ENCODE results near the gene MTAP. TPM values are rescaled to one million over a fixed set of nuclear protein-coding genes. Genes with fewer than 3 reads are reported as not detected.

MTAP gene
- total and polyA plus RNA-seq, 2 donors (not counting 1 experiment from before 2014, with no cell fraction given), result 9.8 to 38.4 TPM

GRCh38 chr9:21800931-21801682 is 1.3 kb upstream of the MTAP start:
- Histone ChIP-seq H3K4me1 (ENCODE audit: control insufficient read depth in 2 of 2, insufficient read depth in 2 of 2, low read length in 2 of 2) (peaks cover 16 to 20% of the 10 kb centered on the region in 2 donors), H3K36me3 (replicated peaks in 1 of 2; ENCODE audit: control extremely low read depth in 1 of 2, control insufficient read depth in 1 of 2, extremely low read depth in 1 of 2, insufficient read depth in 2 of 2, low read length in 1 of 2) (no peaks in the 10 kb centered on the region), H3K9me3 (ENCODE audit: control extremely low read depth in 1 of 3, control insufficient read depth in 2 of 3, insufficient read depth in 1 of 3, low read length in 2 of 3) (no peaks in the 10 kb centered on the region), H3K27me3 (replicated peaks in 1 of 4; ENCODE audit: control extremely low read depth in 1 of 4, control insufficient read depth in 3 of 4, insufficient read depth in 4 of 4, low read length in 3 of 4) (peaks cover 0 to 17% (median 2%) of the 10 kb centered on the region in 4 experiments), H3K27ac (ENCODE audit: low read length in 2 of 2) (no peak overlapping the region), H3K4me2 (replicated peaks; ENCODE audit: low read depth, low read length, poor library complexity, severe bottlenecking) (peak overlapping the region; percentile 89), H3K79me2 (ENCODE audit: control insufficient read depth, insufficient read depth, low read length) (peaks cover 52% of the 10 kb centered on the region), H4K20me1 (ENCODE audit: control insufficient read depth, insufficient read depth, low read length, poor library complexity, severe bottlenecking) (no peaks in the 10 kb centered on the region), H3K4me3 (ENCODE audit: control extremely low read depth in 1 of 5, extremely low read depth in 1 of 5, insufficient read depth in 1 of 5, low read depth in 2 of 5, low read length in 4 of 5) (peak overlapping the region in 1 of 5 experiments; percentile 84), H2AFZ (ENCODE audit: insufficient read depth, low read depth, low read length, poor library complexity, severe bottlenecking) (peak overlapping the region; percentile 94), H3K9ac (ENCODE audit: low read length) (no peak overlapping the region)
- peak overlapping the region; percentile 99 for H3K4me3 Mint-ChIP-seq
- TF ChIP-seq EZH2 (IDR thresholded peaks at IDR 0.05; ENCODE audit: borderline replicate concordance, insufficient read depth, low read depth, low read length, poor library complexity, severe bottlenecking), result no peak
- TF ChIP-seq CTCF (IDR thresholded peaks at IDR 0.05), result no peak
- ATAC-seq (ENCODE audit: low read depth), result no peak
- H3K27ac Mint-ChIP-seq, result peak overlapping the region; percentile 83
- DNase-seq, result no peak
- H3K4me1 Mint-ChIP-seq, result peaks cover 36% of the 10 kb centered on the region
- POLR2A ChIA-PET, result interaction anchor here (1.0 kb wide), 1 partner anchor 239 kb away, joined by 3 read pairs; no protein-coding TSS in a partner anchor
- no peaks in the 10 kb centered on the region for H3K9me3 Mint-ChIP-seq (ENCODE audit: insufficient read depth)
- peaks cover 23% of the 10 kb centered on the region for H3K27me3 Mint-ChIP-seq
- WGBS (ENCODE audit: insufficient coverage), result 94% methylated on average over 3 of the region's 11 CpGs
- intact Hi-C loops (cut with micrococcal nuclease), result loop anchor here (5.0 kb wide), 1 partner anchor 419 kb away; no protein-coding TSS in a partner anchor
- CTCF ChIA-PET, result interaction anchor here (2.5 to 7.2 kb wide), 2 partner anchors 12 to 208 kb away, joined by 8 to 41 read pairs; partner anchors contain the start of gene CDKN2B

Data from B cell (primary cell).